Measurements from ENCODE around the gene NBPF6.
"Not testable (repeated sequence)": the region's sequence is repeated elsewhere in the genome, so short reads cannot be mapped to it uniquely, and the experiment has no call there.

The NBPF6 gene, protein sequence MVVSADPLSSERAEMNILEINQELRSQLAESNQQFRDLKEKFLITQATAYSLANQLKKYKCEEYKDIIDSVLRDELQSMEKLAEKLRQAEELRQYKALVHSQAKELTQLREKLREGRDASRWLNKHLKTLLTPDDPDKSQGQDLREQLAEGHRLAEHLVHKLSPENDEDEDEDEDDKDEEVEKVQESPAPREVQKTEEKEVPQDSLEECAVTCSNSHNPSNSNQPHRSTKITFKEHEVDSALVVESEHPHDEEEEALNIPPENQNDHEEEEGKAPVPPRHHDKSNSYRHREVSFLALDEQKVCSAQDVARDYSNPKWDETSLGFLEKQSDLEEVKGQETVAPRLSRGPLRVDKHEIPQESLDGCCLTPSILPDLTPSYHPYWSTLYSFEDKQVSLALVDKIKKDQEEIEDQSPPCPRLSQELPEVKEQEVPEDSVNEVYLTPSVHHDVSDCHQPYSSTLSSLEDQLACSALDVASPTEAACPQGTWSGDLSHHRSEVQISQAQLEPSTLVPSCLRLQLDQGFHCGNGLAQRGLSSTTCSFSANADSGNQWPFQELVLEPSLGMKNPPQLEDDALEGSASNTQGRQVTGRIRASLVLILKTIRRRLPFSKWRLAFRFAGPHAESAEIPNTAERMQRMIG

GRCh38 chr1:108450043-108450442, at the start of gene NBPF6:
Gene NBPF6, plus strand, starts transcription at chr1:108450343. Its CDS starts 259 bp downstream, at chr1:108450602.
- DNase-seq: not testable (repeated sequence)

DNA sequence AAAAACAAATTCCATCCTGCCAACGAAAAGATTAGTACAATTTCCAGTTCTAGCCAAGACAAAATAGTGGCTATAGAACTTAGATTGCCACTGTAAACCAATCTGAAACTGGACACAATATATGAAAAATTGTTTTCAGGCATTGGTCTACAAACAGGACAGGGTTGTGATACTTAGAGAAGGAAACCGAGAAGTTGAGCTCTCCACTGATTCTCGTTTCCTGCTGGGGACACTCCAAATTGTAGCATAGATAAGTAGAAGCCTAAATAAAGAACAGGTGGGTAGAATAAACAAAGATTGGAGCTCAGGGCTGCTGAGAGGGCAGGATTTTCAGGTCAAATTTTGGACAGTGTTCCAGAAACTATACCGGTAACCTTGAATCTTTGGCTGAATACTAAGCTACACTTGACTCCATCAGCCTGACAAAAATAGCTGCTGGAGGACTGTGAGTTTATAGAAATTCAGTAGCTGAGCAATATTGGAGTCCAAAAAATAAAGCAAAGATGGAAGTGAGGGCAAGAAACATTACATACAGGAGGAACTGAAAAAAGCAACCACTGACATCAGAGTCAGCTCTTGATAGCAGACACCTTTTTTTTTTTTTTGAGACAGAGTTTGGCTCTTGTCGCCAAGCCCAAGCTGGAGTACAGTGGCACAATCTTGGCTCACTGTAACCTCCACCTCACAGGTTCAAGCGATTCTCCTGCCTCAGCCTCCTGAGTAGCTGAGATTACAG, 38.9 kb upstream of the NBPF6 start:
- DNase-seq: not testable (repeated sequence)

DNA sequence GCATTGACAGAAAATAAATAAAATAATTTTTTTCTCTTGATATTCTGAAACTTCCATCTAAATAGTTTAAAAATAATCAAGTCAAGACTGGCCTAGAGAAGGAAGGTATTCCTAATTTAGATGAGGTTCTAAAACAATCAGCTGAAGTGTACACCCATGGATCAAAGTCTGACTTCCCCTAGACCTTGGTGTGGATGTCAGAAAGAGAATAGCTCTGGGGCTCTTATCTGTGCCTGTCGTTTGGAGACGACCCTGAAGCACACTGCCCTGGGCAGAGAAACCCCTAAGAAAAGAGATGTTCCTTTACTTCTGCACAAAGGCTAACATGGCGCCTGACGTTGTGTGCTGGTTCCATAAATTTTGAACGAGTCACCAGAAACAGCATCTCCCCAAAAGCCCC, 30.0 kb upstream of the NBPF6 start:
- DNase-seq: not testable (repeated sequence)

DNA sequence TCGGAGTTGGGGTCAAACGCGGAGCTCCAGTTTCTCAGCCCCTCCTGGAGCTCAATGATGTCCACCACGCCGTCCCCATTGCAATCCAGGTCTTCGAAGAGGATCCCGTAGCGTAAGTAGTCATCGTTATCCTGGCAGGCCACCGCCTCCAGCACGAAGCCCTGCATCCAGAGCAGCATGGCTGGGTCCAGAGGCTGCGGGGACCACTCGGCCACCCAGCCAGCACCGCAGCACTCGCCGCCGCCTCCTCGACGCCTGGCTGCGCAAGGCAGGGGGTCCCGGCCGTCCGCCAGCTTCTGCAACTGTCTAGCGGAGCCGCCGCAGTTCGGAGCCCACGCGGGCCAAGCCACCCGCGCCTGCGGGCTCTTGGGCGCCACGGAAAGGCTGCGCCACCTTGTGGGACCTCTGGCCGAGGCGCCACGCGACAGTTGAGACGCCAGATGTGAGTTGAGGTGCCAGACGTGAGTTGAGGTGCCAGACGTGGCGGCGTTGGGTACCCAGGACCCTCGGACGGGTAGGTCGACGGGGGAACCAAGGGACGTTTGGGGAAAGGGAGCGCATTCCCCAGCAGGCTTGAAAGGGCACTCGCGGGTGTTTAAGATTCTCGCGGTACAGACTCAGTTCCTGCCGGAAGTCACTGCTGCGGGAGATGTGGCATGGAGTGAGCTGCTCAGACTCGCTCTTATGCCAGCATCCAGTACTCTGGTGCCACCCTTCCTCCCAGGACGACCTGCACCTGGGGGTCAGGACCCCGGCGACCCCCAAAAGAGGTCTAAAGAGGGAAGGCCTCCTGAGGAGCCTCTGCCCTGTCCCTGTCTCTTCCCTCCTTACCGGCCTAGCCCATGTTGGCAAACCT, 28.9 kb upstream of the NBPF6 start:
- not testable (repeated sequence) for DNase-seq

DNA sequence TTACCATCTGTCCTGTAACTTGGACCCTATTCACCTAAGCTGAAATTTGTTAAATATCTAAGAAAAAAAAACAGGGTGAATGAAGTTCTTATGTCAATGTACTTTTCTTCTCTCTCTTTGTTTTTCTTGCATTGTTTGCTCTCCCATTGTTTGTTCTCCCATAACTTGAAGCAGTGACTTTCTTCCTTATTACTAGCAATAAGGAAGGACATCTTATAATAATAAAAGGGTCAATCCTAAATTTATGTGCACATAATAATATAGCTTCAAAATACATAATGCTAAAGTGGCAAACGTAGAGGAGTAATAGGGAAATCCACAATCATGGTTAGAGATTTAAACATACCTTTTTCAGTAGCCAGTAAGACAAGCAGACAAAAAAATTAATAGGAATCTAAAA, 23.3 kb upstream of the NBPF6 start:
- DNase-seq: not testable (repeated sequence)

- not testable (repeated sequence) for DNase-seq
These were observed 18.1 kb upstream of the NBPF6 start for GRCh38 chr1:108432002-108432401.

DNA sequence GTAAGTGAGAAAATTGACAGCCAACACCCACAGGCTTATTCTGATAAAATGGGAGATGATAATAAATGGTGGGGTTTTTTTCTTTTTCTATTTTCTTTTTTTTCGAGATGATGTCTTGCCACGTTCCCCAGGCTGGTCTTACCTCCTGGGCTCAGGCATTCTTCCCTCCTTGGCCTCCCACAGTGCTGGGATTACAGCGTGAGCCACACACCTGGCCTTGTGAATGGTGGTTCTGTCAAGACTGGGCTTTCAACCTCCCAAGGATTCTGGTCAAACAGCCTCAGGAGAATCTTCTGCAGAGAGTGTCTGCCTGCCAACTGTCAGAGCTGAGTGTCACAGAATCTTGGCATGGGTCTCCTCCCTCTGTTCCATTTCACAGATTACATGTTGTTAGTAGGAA, 16.7 kb upstream of the NBPF6 start:
- not testable (repeated sequence) for DNase-seq

GRCh38 chr1:108438536-108438935, 11.6 kb upstream of the NBPF6 start:
- DNase-seq: not testable (repeated sequence)

- not testable (repeated sequence) for DNase-seq
These were observed 4.4 kb downstream of the NBPF6 start for GRCh38 chr1:108454521-108454920.

DNA sequence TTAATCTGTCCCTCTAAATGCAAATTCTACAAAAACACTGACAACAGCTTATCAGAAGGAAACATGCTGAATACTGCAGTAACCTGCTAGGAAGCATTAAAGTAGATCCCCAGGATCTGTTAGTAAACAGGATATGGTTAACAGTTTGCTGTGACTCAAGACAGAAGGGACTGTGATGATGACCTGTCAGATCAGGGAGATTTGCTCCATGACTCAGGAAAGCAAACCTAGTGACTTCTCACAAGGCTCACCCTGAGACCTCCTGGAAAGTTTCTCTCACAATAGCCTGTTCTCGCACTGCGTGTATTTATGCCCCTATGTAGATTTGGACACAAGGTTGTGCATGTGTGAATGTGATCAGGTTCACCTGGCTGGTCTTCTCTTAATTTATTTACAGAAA, 8.5 kb downstream of the NBPF6 start:
- DNase-seq: not testable (repeated sequence)

DNA sequence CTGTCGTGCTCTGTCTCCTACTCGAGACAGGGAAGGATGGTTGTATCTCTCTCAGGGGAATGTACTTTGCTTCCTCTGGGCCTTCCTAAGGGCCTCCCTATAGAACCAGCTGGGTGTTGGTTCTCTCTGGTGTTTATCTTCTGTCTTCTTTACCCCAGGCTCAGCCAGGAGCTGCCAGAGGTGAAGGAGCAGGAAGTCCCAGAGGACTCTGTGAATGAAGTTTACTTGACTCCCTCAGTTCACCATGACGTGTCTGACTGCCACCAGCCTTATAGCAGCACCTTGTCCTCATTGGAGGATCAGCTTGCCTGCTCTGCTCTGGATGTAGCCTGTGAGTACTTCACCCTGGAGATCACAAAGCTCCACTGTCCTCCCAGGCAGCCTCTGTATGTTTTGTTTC, 11.6 kb downstream of the NBPF6 start:
- DNase-seq: not testable (repeated sequence)

- not testable (repeated sequence) for DNase-seq
These were observed 13.8 kb downstream of the NBPF6 start for GRCh38 chr1:108463962-108464361.

DNA sequence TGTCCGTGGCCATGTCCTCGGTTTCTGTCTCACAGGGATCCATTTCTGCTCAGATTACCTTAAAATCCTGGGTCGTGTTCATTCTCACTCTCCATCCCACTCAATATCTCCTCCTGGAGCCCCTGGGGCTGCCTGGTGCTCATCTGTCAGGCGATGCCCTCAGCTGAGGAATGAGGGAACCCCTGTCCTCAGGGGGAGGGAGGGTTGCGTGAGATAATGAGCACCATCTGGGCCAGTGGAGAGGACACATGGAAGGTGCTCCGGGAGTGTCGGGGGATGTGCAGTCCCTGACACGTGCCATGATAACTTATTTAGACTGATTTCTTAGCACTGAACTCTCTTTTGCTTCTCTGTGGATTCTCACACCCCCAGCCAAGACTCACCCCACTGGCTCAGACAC, 16.0 kb downstream of the NBPF6 start:
- not testable (repeated sequence) for DNase-seq

DNA sequence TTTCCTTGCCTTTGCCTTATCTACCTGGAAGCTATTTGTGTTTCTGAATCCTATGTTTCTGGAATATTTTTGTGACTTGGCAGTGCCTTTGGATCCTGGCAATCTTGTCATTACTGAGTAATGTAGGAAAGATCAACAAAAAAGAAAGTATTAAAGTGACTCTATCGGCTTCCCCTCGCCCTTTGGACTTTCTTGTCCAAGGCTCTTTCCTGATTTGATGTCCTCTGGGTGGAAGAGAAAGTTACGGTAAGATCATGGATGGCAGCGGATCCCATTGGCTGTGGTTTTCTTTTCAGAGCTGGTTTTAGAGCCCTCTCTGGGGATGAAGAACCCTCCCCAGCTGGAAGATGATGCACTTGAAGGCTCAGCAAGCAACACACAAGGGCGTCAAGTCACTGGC, 17.0 kb downstream of the NBPF6 start:
- DNase-seq: not testable (repeated sequence)

DNA sequence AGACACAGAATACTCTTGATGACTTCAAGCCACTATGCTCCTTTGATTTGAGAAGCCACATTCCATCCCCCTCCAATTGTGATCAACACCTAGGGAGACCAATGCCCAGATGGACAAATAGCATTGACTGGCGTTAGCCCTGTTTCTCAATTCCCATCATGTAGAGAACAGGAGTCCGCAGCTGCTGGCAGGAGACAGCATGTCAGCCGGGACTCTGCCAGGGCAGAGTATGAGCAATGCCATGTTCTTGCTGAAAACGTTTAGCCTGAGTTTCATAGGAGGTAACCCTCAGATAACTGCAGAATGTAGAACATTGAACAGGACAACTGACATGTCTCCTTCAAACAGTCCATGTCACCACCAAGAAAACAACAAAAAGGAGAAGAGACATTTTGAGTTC, 20.6 kb downstream of the NBPF6 start:
- DNase-seq: not testable (repeated sequence)

- not testable (repeated sequence) for DNase-seq
These were observed 24.4 kb downstream of the NBPF6 start for GRCh38 chr1:108474516-108474915.

GRCh38 chr1:108478429-108479015, 28.4 kb downstream of the NBPF6 start:
- no peak for DNase-seq

DNA sequence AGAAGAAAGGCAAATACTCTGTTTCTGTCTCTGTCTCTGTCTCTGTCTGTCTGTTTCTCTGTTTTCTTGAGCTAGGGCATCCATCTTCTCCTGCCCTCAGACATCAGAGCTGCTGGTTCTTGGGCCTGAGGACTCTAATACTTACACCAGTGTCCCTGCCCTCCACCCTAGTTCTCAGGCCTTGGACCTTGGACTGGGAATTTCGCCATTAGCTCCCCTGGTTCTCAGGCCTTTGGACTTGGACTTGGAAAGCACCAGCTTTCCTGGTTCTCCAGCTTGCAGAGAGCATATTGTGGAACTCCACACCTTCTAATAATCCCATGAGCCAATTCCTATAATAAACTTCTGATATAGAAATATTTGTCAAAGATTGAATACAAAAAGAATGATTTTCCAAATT, 32.6 kb downstream of the NBPF6 start:
- DNase-seq: no peak

- DNase-seq: not testable (repeated sequence)
These were observed 35.8 kb downstream of the NBPF6 start for GRCh38 chr1:108485990-108486389.

GRCh38 chr1:108486707-108487106, 36.6 kb downstream of the NBPF6 start:
- DNase-seq: not testable (repeated sequence)

DNA sequence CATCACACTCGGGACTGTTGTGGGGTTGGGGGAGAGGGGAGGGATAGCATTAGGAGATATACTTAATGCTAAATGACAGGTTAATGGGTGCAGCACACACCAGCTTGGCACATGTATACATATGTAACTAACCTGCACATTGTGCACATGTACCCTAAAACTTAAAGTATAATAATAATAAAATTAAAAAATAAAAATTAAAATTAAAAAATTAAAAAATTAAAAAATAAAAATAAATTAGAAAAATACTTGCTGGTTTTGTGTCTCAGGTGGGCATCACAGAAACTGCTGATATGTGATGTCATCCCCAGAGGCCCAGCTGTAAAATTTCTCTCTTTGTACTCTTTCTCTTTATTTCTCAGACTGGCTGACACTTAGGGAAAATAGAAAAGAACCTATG, 44.9 kb downstream of the NBPF6 start:
- not testable (repeated sequence) for DNase-seq

DNA sequence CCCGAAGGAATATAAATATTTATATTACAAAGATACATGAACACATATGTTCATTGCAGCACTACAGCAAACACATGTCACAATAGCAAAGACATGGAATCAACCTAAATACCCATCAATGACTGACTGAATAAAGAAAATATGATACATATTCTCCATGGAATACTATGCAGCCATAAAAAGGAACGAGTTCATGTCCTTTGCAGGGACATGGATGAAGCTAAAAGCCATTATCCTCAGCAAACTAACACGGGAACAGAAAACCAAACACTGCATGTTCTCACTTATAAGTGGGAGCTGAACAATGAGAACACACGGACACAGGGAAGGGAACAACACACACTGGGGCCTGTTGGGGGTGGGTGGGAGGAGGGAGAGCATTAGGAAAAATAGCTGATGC, 46.7 kb downstream of the NBPF6 start:
- not testable (repeated sequence) for DNase-seq
